SU-DHL-6 (cell line): ENCODE data around the gene RDH8.

Experiments used
- H2AFZ ChIP-seq: fragments of 200-600 bp; sonication (generic); 2 replicates; pipeline ENCODE4 v1.6.1; 2014; ENCODE audit warnings: low read depth, mild to moderate bottlenecking, moderate library complexity, mixed read lengths, antibody characterized with exemption, low read length; ENCODE audit not compliant: severe bottlenecking
- H3F3A ChIP-seq: fragments of 200-600 bp; shearing (Covaris generic); 2 replicates; pipeline ENCODE4 v1.6.0; 2016; ENCODE audit warnings: antibody characterized with exemption, mild to moderate bottlenecking; ENCODE audit not compliant: insufficient read depth
- H3K27ac ChIP-seq: fragments of 200-600 bp; sonication (generic); 2 replicates; pipeline ENCODE4 v1.5.1; 2016; ENCODE audit warnings: low read depth, mild to moderate bottlenecking, low read length, moderate library complexity, mixed read lengths
- H3K27me3 ChIP-seq: fragments of 200-600 bp; sonication (generic), shearing (Covaris generic); 2 replicates; pipeline ENCODE4 v1.6.0; 2014; ENCODE audit warnings: mild to moderate bottlenecking, low read length
- H3K36me3 ChIP-seq: fragments of 200-600 bp; sonication (generic); 2 replicates; pipeline ENCODE4 v1.6.1; 2014; ENCODE audit warnings: mild to moderate bottlenecking, low read length, mixed read lengths
- H3K4me2 ChIP-seq: fragments of 300-600, 200-600 bp; shearing (Covaris generic), sonication (generic); 2 replicates; pipeline ENCODE4 v1.6.0; 2014; ENCODE audit warnings: low read length, low read depth, mild to moderate bottlenecking; ENCODE audit not compliant: poor library complexity, severe bottlenecking
- H3K4me3 ChIP-seq: fragments of 200-600 bp; sonication (generic); 2 replicates; pipeline ENCODE4 v1.5.1; 2014; ENCODE audit warnings: antibody characterized with exemption, low read length, mild to moderate bottlenecking, mixed read lengths; ENCODE audit not compliant: insufficient read depth, poor library complexity, severe bottlenecking
- H3K79me2 ChIP-seq: fragments of 200-600 bp; sonication (generic); 2 replicates; pipeline ENCODE4 v1.6.1; 2014; ENCODE audit warnings: mild to moderate bottlenecking, low read length, moderate library complexity; ENCODE audit not compliant: insufficient read depth
- H3K9ac ChIP-seq: fragments of 200-600 bp; sonication (generic); 2 replicates; pipeline ENCODE4 v1.7.0; 2014; ENCODE audit warnings: mild to moderate bottlenecking, low read length
- H3K9me2 ChIP-seq: fragments of 200-600 bp; sonication (generic); replicated peaks from 2 replicates; pipeline ENCODE4 v1.6.1; 2014; ENCODE audit warnings: low read length; ENCODE audit not compliant: insufficient read depth
- H3K9me3 ChIP-seq: fragments of 200-600 bp; sonication (generic); 2 replicates; pipeline ENCODE4 v1.6.1; 2014; ENCODE audit warnings: low read length, mixed read lengths; ENCODE audit not compliant: insufficient read depth
- H4K20me1 ChIP-seq: fragments of 200-600 bp; sonication (generic); 2 replicates; pipeline ENCODE4 v1.6.1; 2014; ENCODE audit warnings: low read depth, mild to moderate bottlenecking, antibody characterized with exemption, low read length, moderate library complexity, mixed read lengths
- EZH2phosphoT487 ChIP-seq: fragments of 200-600 bp; sonication (generic), shearing (Covaris generic); conservative IDR thresholded peaks from 2 replicates; pipeline ENCODE4 v1.6.1; 2018; ENCODE audit warnings: mild to moderate bottlenecking, antibody characterized with exemption, low read length, moderate library complexity, mixed read lengths
- TF ChIP-seq, protein P1 (sequence below): fragments of 200-600 bp; sonication (generic); IDR thresholded peaks from one replicate; pipeline ENCODE4 v1.5.1; 2017; ENCODE audit warnings: antibody characterized with exemption, mild to moderate bottlenecking, low read length, moderate library complexity; ENCODE audit not compliant: insufficient read depth, poor library complexity, severe bottlenecking

RDH8 gene

DNA sequence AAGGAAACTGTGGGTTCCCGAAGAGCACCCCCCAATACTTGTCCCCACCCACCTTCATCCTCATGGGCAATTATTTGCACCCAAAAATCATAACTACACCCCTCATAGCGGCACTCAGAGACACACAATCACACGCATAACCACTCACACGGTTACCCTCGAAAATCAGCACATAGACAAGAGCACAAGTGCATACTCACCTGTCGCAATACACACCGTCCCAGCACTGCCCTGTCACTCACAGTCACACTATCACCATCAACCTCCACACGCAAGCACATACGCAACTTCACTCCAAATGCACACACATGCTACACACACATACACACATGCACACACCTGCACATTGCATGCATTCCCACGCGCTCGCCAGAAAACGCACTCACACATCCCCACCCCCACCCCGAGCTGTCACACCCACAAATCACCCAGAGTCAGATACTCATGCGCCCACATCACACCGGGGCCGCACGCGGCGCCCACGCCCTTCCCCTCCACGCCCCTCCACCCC, 3.5 kb upstream of the RDH8 start:
- no peaks in the 10 kb centered on the region for H4K20me1 ChIP-seq
- H3K4me3 ChIP-seq: no peak overlapping the region
- no peaks in the 10 kb centered on the region for H3K9me2 ChIP-seq
- TF ChIP-seq, protein P1, sequence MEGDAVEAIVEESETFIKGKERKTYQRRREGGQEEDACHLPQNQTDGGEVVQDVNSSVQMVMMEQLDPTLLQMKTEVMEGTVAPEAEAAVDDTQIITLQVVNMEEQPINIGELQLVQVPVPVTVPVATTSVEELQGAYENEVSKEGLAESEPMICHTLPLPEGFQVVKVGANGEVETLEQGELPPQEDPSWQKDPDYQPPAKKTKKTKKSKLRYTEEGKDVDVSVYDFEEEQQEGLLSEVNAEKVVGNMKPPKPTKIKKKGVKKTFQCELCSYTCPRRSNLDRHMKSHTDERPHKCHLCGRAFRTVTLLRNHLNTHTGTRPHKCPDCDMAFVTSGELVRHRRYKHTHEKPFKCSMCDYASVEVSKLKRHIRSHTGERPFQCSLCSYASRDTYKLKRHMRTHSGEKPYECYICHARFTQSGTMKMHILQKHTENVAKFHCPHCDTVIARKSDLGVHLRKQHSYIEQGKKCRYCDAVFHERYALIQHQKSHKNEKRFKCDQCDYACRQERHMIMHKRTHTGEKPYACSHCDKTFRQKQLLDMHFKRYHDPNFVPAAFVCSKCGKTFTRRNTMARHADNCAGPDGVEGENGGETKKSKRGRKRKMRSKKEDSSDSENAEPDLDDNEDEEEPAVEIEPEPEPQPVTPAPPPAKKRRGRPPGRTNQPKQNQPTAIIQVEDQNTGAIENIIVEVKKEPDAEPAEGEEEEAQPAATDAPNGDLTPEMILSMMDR: no peak
- TF ChIP-seq EZH2phosphoT487: no peak
- no peaks in the 10 kb centered on the region for H3K9me3 ChIP-seq
- H3K36me3 ChIP-seq: no peaks in the 10 kb centered on the region
- no peak overlapping the region for H3K27ac ChIP-seq
- H3K79me2 ChIP-seq: no peaks in the 10 kb centered on the region
- H3K4me2 ChIP-seq: no peak overlapping the region
- H3K27me3 ChIP-seq: no peaks in the 10 kb centered on the region
- H3K9ac ChIP-seq: no peak overlapping the region
- no peaks in the 10 kb centered on the region for H3F3A ChIP-seq
- no peak overlapping the region for H2AFZ ChIP-seq

DNA sequence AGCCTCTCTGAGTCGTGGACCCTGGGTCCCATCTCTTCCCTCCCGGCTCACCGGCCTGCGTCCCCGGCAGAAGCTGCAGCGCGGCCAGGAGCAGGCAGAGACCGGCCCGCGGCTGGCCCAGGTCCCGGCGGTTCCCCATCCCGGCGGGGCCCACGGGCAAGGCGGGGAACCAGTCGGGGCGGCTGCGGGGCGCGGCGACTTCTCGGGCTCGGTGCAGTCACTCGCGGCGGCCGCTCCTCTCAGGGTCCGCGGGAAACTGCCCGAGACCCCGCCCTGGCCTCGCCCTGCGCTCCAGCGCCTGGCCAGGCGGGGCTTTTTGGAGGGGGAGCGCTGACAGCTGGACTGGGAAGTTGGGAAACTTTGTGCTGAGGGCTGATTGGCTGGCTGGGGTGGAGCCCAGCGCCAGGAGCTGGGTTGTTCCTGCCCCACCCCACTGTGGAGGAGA, 3.0 kb upstream of the RDH8 start, which contains the start of gene COL5A3:
Gene COL5A3 (minus strand): TSS at position 258 of the 445 bp plus-strand sequence. CDS start 119 bp downstream, at position 139.
- H3K27me3 ChIP-seq: no peaks in the 10 kb centered on the region
- H3K4me3 ChIP-seq: no peak within 1 kb of the TSS
- no peaks in the 10 kb centered on the region for H3K9me2 ChIP-seq
- H3K79me2 ChIP-seq: no peaks in the 10 kb centered on the region
- no peaks in the 10 kb centered on the region for H4K20me1 ChIP-seq
- no peak within 1 kb of the TSS for H2AFZ ChIP-seq
- no peaks in the 10 kb centered on the region for H3K36me3 ChIP-seq
- TF ChIP-seq, protein P1: no peak
- no peak for TF ChIP-seq EZH2phosphoT487
- no peaks in the 10 kb centered on the region for H3K9me3 ChIP-seq
- no peaks in the 10 kb centered on the region for H3F3A ChIP-seq
- H3K27ac ChIP-seq: no peak within 1 kb of the TSS
- H3K4me2 ChIP-seq: no peak within 1 kb of the TSS
- H3K9ac ChIP-seq: no peak within 1 kb of the TSS

DNA sequence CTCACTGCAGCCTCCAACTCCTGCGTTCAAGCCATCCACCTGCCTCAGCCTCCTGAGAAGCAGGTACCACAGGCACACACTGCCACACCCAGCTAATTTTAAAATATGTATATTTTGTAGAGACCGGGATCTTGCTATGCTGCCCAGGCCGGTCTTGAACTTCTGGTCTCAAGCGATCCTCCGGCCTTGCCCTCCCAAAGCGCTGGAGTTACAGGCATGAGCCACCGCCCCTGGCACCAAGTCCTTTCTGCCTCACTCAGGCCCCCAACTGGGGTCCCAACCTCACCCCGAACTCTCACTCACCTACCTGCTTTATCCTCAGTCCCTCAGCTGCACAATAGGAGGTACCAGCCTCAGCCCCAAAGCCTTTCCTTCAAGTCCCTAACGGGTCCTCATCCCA, 2.3 kb upstream of the RDH8 start:
- Histone ChIP-seq H3K9me2 (no peaks in the 10 kb centered on the region), H3F3A (no peaks in the 10 kb centered on the region), H3K4me2 (no peak overlapping the region), H4K20me1 (no peaks in the 10 kb centered on the region), H3K27me3 (no peaks in the 10 kb centered on the region), H3K79me2 (no peaks in the 10 kb centered on the region), H3K4me3 (no peak overlapping the region), H3K27ac (no peak overlapping the region), H2AFZ (no peak overlapping the region), H3K9ac (no peak overlapping the region), H3K9me3 (no peaks in the 10 kb centered on the region), H3K36me3 (no peaks in the 10 kb centered on the region)
- no peak for TF ChIP-seq EZH2phosphoT487
- TF ChIP-seq, protein P1: no peak
